HUES64 (cell line): ENCODE measurements around the gene CHEK1. TPM values are rescaled to one million over a fixed set of nuclear protein-coding genes. Genes with fewer than 3 reads are reported as not detected.
A peak's percentile ranks its signal among the peaks of the same experiment; 100 is the strongest.
"Not testable (repeated sequence)": the region's sequence is repeated elsewhere in the genome, so short reads cannot be mapped to it uniquely, and the experiment has no call there.

ENCODE experiments used
- H3K27ac ChIP-seq: 2 replicates; pipeline ENCODE4 v1.7.0; 2013; ENCODE audit warnings: low read depth, low read length, inconsistent platforms
- H3K27me3 ChIP-seq: 2 replicates; pipeline ENCODE4 v1.6.1; 2013; ENCODE audit warnings: mild to moderate bottlenecking, low read length; ENCODE audit not compliant: insufficient read depth
- H3K36me3 ChIP-seq: 2 replicates; pipeline ENCODE4 v1.6.1; 2013; ENCODE audit warnings: mild to moderate bottlenecking, low read length; ENCODE audit not compliant: insufficient read depth
- H3K4me1 ChIP-seq: 2 replicates; pipeline ENCODE4 v1.6.1; 2013; ENCODE audit warnings: mild to moderate bottlenecking, low read length, moderate library complexity; ENCODE audit not compliant: insufficient read depth
- H3K4me3 ChIP-seq: 2 replicates; pipeline ENCODE4 v1.5.1; 2013; ENCODE audit warnings: mild to moderate bottlenecking, low read length, moderate library complexity
- H3K9ac ChIP-seq: 2 replicates; pipeline ENCODE4 v1.6.1; 2013; ENCODE audit warnings: mild to moderate bottlenecking, low read depth, low read length
- H3K9me3 ChIP-seq: 2 replicates; pipeline ENCODE4 v1.6.1; 2013; ENCODE audit warnings: low read depth, low read length; ENCODE audit not compliant: insufficient read depth
- WGBS: fragments of 150-250, 120-280 bp; methylation state at CpG from one replicate; pipeline ENCODE4 v1.1.7; 2013; ENCODE audit warnings: missing lambda C conversion rate; 5-methylcytosine and 5-hydroxymethylcytosine counted together
- polyA plus RNA-seq, 2 experiments: library from polyadenylated mRNA; stranded (reverse); fragments of 50-300 nt; gene quantifications; one replicate each; pipeline ENCODE4 v1.2.3, GENCODE V29; 2013

The CHEK1 gene
- polyA plus RNA-seq (2013, experiment 1 of 2): 74.4 TPM
- polyA plus RNA-seq (2013, experiment 2 of 2): 76.5 TPM

DNA sequence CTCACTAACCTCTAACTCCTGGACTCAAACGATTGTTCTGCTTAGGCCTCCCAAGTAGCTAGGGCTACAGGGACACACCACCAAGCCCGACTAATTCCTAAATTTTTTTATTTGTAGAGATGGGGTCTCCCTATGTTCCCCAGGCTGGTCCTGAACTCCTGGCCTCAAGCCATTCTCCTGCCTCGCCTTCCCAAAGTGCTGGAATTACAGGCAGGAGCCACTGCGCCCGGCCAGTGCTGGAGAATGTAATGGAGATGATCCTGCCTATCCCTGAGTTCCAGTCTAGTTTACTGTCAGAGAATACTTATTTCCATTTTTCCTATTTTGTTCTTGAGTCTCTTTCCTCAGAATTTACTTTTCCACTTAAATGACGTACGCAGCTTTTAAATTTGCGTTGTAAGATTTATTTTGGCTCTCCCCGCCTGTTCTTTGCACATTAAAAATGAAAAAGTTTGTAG, at the start of gene CHEK1:
CHEK1 (plus strand) TSS at position 408 of the 458 bp plus-strand sequence. CDS start 1,606 bp downstream, outside the sequence.
- H3K4me1 ChIP-seq: peaks cover 11% of the 10 kb centered on the region; the same call in 1 of the 2 replicates
- peak within 1 kb of the TSS; percentile 69 for H3K4me3 ChIP-seq
- no peaks in the 10 kb centered on the region for H3K9me3 ChIP-seq
- no peaks in the 10 kb centered on the region for H3K27me3 ChIP-seq
- 83% methylated on average over 8 of the region's 9 CpGs for WGBS
- H3K36me3 ChIP-seq: peaks cover 61% of the 10 kb centered on the region
- peak within 1 kb of the TSS; percentile 97 for H3K9ac ChIP-seq
- H3K27ac ChIP-seq: peak within 1 kb of the TSS; percentile 98

DNA sequence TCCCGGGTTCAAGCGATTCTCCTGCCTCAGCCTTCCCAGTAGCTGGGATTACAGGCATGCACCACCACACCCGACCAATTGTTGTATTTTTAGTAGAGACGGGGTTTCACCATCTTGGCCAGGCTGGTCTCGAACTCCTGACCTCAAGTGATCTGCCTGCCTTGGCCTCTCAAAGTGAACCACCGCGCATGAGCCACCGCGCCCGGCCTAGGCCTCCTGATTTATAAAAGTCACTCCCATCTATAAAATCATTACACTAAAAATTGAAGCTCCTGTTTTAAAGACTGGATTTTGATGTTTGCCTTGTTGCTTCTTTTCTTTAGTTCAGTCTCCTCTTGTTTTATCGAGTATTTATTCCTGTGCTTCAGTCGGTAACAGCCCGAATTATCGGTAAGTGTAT, 47.8 kb upstream of the CHEK1 start:
- 97% methylated on average over 14 of the region's 14 CpGs for WGBS
- peaks cover 95% of the 10 kb centered on the region for H3K36me3 ChIP-seq

DNA sequence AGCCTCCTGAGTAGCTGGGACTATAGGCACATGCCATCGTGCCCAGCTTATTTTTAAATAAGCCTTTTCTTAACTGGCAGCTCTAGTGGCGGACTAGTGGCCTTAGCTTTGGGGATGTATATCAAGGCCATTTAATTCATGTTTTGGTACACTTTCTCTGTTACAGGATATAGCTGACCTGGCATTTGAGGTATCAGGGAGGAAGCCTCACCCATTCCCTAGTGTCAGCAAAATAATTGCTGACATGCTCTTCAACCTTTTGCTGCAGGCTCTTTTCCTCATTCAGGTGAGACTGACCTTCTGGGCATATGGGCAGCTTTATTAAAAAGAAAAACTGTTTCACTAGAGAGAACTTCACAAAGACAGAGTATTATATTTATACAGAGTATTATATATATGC, 46.2 kb upstream of the CHEK1 start:
- peaks cover 96% of the 10 kb centered on the region for H3K36me3 ChIP-seq
- no peaks in the 10 kb centered on the region for H3K4me1 ChIP-seq
- H3K4me3 ChIP-seq: no peak overlapping the region
- H3K9ac ChIP-seq: no peak overlapping the region
- WGBS: 100% methylated on average over 2 of the region's 2 CpGs
- H3K27me3 ChIP-seq: no peaks in the 10 kb centered on the region
- H3K27ac ChIP-seq: no peak overlapping the region
- H3K9me3 ChIP-seq: no peaks in the 10 kb centered on the region

More for the DNA sequence above, 47.8 kb upstream of the CHEK1 start:
- not testable (repeated sequence) for H3K4me1 ChIP-seq, H3K27ac ChIP-seq, H3K9ac ChIP-seq, H3K9me3 ChIP-seq, H3K4me3 ChIP-seq, H3K27me3 ChIP-seq

DNA sequence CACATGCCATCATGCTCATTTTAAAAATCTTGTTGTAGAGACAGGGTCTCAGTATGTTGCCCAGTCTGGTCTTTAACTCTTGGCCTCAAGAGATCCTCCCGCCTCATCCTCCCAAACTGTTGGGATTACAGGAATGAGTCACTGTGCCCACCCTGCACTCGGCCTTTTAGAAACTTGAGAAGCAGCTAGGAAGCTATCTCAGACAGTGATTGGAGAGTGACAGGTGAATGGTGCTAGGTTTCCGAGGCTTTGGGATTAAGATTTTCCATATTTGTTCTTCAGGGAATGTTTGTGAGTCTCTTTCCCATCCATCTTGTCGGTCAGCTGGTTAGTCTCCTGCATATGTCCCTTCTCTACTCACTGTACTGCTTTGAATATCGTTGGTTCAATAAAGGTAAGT, 45.2 kb upstream of the CHEK1 start:
- 97% methylated on average over 5 of the region's 5 CpGs for WGBS
- Histone ChIP-seq H3K9ac (no peak overlapping the region), H3K4me3 (no peak overlapping the region), H3K4me1 (no peaks in the 10 kb centered on the region), H3K27ac (no peak overlapping the region), H3K36me3 (peaks cover 94% of the 10 kb centered on the region), H3K9me3 (no peaks in the 10 kb centered on the region), H3K27me3 (no peaks in the 10 kb centered on the region)

DNA sequence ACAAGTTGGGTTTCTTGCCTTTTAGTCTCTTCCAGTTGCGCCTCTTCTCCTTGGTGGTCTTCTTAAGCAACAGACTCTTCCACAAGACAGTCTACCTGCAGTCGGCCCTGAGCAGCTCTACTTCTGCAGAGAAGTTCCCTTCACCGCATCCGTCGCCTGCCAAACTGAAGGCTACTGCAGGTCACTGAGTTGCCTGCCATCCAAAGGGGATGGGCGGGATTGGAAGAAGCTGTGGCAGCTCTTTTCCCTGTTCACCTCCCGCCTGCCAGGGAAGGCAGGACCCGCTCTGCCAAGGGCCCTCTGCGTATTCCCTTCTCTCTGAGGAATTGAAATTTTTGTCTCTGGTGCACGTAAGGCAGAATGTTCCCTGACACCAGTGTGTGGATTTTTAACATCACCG, 41.5 kb upstream of the CHEK1 start:
- peaks cover 58% of the 10 kb centered on the region for H3K36me3 ChIP-seq
- WGBS: 95% methylated on average over 11 of the region's 11 CpGs

DNA sequence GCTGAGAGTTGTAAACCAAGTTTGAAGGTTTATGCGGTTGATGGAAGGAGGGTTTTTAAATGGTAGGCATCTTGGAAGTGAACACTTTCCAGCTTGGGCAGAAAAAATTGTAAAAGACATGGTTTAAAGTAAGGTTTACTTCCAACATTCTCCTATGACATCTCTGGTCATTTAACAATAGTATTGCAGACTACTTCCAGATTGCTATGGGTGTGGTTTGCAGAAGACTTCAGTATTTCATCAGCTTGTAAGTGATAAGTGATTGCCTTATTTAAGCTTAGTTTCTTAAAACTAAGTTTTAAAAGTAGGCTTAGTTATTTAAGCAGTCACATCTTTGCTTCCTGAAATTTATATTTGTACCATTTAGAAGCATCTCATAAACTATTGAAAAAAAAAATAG, 39.5 kb upstream of the CHEK1 start:
- no peaks in the 10 kb centered on the region for H3K27me3 ChIP-seq
- H3K4me1 ChIP-seq: no peaks in the 10 kb centered on the region
- H3K36me3 ChIP-seq: peaks cover 38% of the 10 kb centered on the region
- no peak overlapping the region for H3K9ac ChIP-seq
- H3K4me3 ChIP-seq: no peak overlapping the region
- H3K27ac ChIP-seq: no peak overlapping the region
- H3K9me3 ChIP-seq: no peaks in the 10 kb centered on the region
- 97% methylated on average over 1 of the region's 1 CpG for WGBS

More for the DNA sequence above, 41.5 kb upstream of the CHEK1 start:
- H3K27me3 ChIP-seq: no peaks in the 10 kb centered on the region
- no peaks in the 10 kb centered on the region for H3K9me3 ChIP-seq
- no peak overlapping the region for H3K4me3 ChIP-seq
- no peak overlapping the region for H3K9ac ChIP-seq
- H3K4me1 ChIP-seq: no peaks in the 10 kb centered on the region
- no peak overlapping the region for H3K27ac ChIP-seq

DNA sequence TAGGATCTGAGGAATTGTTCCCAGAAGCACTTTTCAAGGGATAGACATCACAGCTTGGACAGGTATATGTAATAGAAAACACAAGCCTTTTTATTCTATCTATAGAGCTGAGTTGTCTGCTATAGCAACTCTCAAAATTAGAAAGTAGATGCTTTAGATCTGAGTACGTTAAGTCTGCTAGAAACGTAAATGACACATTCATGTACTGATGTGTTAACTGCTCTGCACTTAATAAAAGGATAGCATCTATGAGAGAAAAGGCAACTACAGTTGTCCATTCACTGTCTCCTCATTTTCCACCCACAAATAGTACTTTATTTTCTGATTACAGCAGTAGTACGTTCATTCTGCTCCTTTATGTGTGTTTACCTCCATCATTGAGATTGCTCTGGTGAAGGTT, 38.3 kb upstream of the CHEK1 start:
- H3K4me3 ChIP-seq: no peak overlapping the region
- H3K4me1 ChIP-seq: no peaks in the 10 kb centered on the region
- H3K9me3 ChIP-seq: no peaks in the 10 kb centered on the region
- H3K36me3 ChIP-seq: peaks cover 31% of the 10 kb centered on the region
- no peak overlapping the region for H3K27ac ChIP-seq
- no peak overlapping the region for H3K9ac ChIP-seq
- 97% methylated on average over 3 of the region's 3 CpGs for WGBS
- no peaks in the 10 kb centered on the region for H3K27me3 ChIP-seq

DNA sequence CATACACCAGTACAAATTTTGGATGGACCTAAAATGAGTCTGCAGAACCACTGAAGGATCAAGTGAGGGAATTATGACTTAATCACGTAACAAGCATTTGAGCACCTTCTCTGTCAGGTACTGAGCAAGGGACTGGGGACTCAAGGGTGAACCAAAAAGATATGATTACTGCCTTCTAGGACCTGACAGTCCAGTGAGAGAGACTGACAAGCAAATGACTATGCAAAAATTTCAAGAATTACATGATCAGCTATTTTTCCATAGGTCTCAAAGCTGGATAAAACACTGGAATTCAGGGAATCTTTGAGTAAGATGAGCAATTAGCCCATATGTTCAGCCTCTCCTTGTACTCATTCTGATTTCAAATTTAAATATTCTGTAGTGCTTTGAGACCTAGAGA, 37.5 kb upstream of the CHEK1 start:
- Histone ChIP-seq H3K36me3 (peaks cover 22% of the 10 kb centered on the region), H3K4me3 (no peak overlapping the region), H3K9ac (no peak overlapping the region), H3K9me3 (no peaks in the 10 kb centered on the region), H3K27me3 (no peaks in the 10 kb centered on the region), H3K4me1 (no peaks in the 10 kb centered on the region), H3K27ac (no peak overlapping the region)
- 94% methylated on average over 1 of the region's 1 CpG for WGBS

DNA sequence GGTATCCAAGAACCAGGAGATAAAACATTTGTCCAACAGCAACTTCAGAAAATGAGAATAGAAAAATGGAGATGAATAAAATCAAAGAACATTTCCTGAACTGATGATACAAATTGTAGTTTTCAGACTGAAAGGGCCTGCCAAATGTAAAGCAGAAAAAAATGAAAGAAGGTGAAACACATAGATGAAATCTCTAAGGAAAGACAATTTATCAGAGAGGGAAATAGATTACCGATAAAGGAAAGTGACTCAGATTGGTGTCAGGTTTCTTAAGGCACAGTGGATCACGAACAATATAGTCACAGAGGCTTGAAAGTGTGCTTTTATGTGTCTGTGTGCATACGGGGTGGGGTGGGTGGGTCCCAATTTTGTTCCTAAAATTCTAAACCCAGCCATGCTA, 36.5 kb upstream of the CHEK1 start:
- Histone ChIP-seq H3K9ac (no peak overlapping the region), H3K36me3 (peaks cover 12% of the 10 kb centered on the region), H3K4me3 (no peak overlapping the region), H3K27ac (no peak overlapping the region), H3K9me3 (no peaks in the 10 kb centered on the region), H3K27me3 (no peaks in the 10 kb centered on the region), H3K4me1 (no peaks in the 10 kb centered on the region)
- WGBS: 63% methylated on average over 3 of the region's 3 CpGs

DNA sequence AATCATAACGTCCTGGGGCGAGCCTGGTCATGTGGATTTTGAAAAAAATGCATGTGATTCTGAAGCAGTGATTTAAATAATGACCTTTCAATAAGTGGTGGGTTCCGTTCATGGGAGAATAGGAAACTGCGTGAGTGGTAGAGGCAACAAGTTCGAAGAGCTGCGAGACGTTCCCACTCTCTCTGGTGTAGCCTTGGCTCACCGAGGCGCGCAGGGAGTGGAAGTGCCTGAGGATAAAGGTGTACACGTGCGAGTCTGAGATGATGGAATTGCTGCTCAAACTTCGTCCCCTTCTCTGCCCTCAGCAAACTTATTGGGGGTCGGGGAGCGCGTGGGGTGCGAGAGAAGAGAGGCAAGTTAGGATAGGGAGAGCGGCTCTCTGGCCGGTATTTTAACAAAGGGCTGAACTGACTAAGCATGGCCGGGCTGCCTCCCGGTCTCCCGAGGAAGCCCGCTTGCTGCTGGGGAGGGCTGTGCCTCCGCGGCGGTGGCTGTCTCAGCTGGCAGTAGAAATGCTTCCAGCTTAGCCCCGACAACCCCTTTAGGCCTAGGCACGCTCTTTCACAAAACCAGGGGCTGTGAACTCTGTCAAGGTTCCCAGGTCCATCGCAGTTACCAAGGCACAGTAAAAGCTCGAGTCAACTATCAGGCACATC, 33.2 kb upstream of the CHEK1 start:
- Histone ChIP-seq H3K27ac (peak overlapping the region; percentile 83), H3K9me3 (no peaks in the 10 kb centered on the region), H3K36me3 (peaks cover 13% of the 10 kb centered on the region), H3K4me1 (peaks cover 5% of the 10 kb centered on the region; the same call in 1 of the 2 replicates), H3K4me3 (peak overlapping the region; percentile 70), H3K9ac (peak overlapping the region; percentile 82), H3K27me3 (no peaks in the 10 kb centered on the region)
- WGBS: 11% methylated on average over 30 of the region's 30 CpGs

DNA sequence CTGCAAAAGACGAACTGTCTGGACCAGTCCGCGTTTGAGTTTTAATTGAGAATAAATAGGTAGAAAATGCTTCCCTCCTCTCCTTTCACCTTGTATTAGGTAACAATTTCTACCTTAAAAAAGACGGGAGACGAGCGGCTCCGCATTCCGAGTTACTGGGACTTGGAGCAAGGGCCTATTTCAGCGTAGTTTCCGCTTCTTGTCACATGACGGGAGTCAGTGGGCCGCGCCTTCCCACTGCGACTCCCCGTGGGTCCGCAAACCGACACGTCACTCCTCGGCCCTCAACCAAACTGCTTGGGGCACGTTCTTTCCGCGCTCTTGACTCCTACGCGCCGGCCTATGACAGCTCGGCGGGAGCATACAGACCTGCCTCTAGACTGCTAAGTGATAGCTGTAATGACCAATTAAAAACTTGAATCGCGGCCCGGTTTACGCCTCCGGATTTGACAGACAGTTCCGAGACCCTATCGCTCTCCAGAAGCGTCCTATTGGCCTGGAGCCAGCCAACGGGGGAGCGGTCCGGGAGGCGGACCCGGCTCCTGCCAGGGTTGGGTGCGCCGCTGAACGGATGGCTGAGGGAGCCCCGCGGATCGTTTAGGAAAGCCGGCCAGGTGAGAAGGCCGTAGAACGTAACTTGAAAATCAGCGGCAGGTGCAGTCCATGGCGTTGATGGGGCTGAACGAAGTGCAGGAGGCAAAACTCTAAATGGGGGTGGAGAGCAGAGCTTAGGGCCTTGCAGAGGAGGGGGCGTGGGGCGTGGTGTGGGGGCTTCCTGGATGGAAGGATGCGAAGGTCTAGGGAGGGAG, 32.5 kb upstream of the CHEK1 start, which contains the start of gene STT3A:
STT3A (plus strand) TSS at position 548 of the 809 bp plus-strand sequence. CDS start 3,064 bp downstream, outside the sequence.
- Histone ChIP-seq H3K36me3 (peaks cover 20% of the 10 kb centered on the region), H3K9ac (peak within 1 kb of the TSS; percentile 82), H3K27ac (peak within 1 kb of the TSS; percentile 83), H3K9me3 (no peaks in the 10 kb centered on the region), H3K4me1 (peaks cover 5% of the 10 kb centered on the region; the same call in 1 of the 2 replicates), H3K27me3 (no peaks in the 10 kb centered on the region), H3K4me3 (peak within 1 kb of the TSS; percentile 70)
- under 1% methylated on average over 53 of the region's 55 CpGs for WGBS
